ENCODE measurements around the gene MLPH. TPM values are rescaled to one million over a fixed set of nuclear protein-coding genes. Genes with fewer than 3 reads are reported as not detected.
A peak's percentile ranks its signal among the peaks of the same experiment; 100 is the strongest.

MLPH gene
- total and polyA plus RNA-seq, 2 of the 13 experiments (the other 11 are each of a cell fraction or from before 2014, with no cell fraction given): 0.12 TPM; not detected in 1

DNA sequence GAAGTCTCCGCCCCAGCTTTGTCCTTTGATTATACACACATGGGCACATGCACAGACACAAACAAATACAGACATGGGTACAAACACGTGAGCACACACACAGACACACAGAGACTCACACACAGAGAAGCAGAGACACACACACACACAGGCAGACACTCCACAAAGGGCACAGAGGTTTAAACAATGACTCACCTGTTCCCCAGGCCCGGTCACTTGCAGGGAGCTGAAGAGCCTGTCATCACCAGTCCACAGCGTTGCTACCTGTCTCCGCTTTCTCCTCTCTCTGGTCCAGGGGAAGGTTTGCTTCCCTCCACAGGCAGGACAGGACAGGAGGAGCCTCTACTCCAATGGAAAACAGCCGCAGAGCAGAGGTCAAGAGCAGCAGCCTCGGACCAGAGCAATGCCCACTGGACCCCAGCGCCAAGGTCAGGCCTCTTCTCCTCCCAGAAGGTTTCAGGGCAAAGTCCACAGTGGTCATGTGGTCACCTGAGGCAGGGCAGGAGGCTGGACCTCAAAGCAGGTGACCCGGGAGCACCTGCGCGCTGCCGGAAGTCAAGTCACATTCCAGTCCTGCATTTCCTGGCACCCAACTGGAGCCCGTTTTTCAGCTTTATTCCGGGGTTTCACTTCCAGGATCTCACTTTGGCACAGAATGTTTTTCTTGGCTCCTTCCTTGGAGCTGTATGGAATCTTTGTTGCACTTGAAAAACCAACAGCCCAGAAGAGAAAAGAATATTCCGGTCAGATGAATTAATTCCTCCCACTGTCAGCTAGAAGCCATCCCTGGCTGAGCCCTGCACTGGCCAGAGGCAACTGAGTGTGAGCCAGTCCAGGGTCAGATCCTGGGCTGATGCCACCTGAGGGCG is 103.5 kb downstream of the MLPH start, which contains the start of gene RAB17 (continued):
- TF ChIP-seq ATF7 (IDR thresholded peaks at IDR 0.05) (no peak), ATF7 (CRISPR knock-in tag; IDR thresholded peaks at IDR 0.05) (peak; percentile 91), DNMT1 (CRISPR knock-in tag; IDR thresholded peaks at IDR 0.05) (no peak), TCF12 (IDR thresholded peaks at IDR 0.05) (no peak), TCF12 (CRISPR knock-in tag; IDR thresholded peaks at IDR 0.05) (peak; percentile 98), SATB2 (CRISPR knock-in tag; IDR thresholded peaks at IDR 0.05) (0 out of 2 replicates have a peak, but pooled peaks have one; percentile 25), ELF4 (CRISPR knock-in tag; IDR thresholded peaks at IDR 0.05; ENCODE audit: borderline replicate concordance) (peak; percentile 89), ESRRA (CRISPR knock-in tag; IDR thresholded peaks at IDR 0.05; ENCODE audit: low read depth) (peak; percentile 100), LCORL (IDR thresholded peaks at IDR 0.05) (no peak), LCORL (CRISPR knock-in tag; IDR thresholded peaks at IDR 0.05) (peak; percentile 98; the same call in 1 of the 2 replicates), ZBTB38 (CRISPR knock-in tag; IDR thresholded peaks at IDR 0.05) (peak; percentile 97), KMT2A (CRISPR knock-in tag; IDR thresholded peaks at IDR 0.05) (0 out of 2 replicates have a peak, but pooled peaks have one; percentile 68), HOXA3 (CRISPR knock-in tag; IDR thresholded peaks at IDR 0.05) (peak; percentile 92), ZNF549 (CRISPR knock-in tag; IDR thresholded peaks at IDR 0.05) (no peak), IRX3 (CRISPR knock-in tag; IDR thresholded peaks at IDR 0.05; ENCODE audit: borderline replicate concordance, low read depth) (0 out of 2 replicates have a peak, but pooled peaks have one; percentile 65), U2AF1 (optimal IDR thresholded peaks at IDR 0.05; ENCODE audit: low read depth, low read length) (peak; percentile 97), SOX5 (CRISPR knock-in tag; IDR thresholded peaks at IDR 0.05; ENCODE audit: borderline replicate concordance) (peak; percentile 78), ETV6 (CRISPR knock-in tag; conservative IDR thresholded peaks at IDR 0.05) (no peak), NR2F6 (IDR thresholded peaks at IDR 0.05) (peak; percentile 96), NR2F6 (CRISPR knock-in tag; IDR thresholded peaks at IDR 0.05) (peak; percentile 99), ARNT2 (CRISPR knock-in tag; IDR thresholded peaks at IDR 0.05; ENCODE audit: low read depth) (peak; percentile 90), GTF2F1 (IDR thresholded peaks at IDR 0.05; ENCODE audit: low read length) (no peak)
- TF ChIP-seq, protein P1, sequence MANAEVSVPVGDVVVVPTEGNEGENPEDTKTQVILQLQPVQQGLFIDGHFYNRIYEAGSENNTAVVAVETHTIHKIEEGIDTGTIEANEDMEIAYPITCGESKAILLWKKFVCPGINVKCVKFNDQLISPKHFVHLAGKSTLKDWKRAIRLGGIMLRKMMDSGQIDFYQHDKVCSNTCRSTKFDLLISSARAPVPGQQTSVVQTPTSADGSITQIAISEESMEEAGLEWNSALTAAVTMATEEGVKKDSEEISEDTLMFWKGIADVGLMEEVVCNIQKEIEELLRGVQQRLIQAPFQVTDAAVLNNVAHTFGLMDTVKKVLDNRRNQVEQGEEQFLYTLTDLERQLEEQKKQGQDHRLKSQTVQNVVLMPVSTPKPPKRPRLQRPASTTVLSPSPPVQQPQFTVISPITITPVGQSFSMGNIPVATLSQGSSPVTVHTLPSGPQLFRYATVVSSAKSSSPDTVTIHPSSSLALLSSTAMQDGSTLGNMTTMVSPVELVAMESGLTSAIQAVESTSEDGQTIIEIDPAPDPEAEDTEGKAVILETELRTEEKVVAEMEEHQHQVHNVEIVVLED (CRISPR knock-in tag; IDR thresholded peaks at IDR 0.05; ENCODE audit: borderline replicate concordance): peak; percentile 79; the same call in 1 of the 2 replicates
- TF ChIP-seq, protein P2, sequence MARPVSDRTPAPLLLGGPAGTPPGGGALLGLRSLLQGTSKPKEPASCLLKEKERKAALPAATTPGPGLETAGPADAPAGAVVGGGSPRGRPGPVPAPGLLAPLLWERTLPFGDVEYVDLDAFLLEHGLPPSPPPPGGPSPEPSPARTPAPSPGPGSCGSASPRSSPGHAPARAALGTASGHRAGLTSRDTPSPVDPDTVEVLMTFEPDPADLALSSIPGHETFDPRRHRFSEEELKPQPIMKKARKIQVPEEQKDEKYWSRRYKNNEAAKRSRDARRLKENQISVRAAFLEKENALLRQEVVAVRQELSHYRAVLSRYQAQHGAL (CRISPR knock-in tag; IDR thresholded peaks at IDR 0.05; ENCODE audit: not compliant biosample characterization): no peak
- TF ChIP-seq, protein P3, sequence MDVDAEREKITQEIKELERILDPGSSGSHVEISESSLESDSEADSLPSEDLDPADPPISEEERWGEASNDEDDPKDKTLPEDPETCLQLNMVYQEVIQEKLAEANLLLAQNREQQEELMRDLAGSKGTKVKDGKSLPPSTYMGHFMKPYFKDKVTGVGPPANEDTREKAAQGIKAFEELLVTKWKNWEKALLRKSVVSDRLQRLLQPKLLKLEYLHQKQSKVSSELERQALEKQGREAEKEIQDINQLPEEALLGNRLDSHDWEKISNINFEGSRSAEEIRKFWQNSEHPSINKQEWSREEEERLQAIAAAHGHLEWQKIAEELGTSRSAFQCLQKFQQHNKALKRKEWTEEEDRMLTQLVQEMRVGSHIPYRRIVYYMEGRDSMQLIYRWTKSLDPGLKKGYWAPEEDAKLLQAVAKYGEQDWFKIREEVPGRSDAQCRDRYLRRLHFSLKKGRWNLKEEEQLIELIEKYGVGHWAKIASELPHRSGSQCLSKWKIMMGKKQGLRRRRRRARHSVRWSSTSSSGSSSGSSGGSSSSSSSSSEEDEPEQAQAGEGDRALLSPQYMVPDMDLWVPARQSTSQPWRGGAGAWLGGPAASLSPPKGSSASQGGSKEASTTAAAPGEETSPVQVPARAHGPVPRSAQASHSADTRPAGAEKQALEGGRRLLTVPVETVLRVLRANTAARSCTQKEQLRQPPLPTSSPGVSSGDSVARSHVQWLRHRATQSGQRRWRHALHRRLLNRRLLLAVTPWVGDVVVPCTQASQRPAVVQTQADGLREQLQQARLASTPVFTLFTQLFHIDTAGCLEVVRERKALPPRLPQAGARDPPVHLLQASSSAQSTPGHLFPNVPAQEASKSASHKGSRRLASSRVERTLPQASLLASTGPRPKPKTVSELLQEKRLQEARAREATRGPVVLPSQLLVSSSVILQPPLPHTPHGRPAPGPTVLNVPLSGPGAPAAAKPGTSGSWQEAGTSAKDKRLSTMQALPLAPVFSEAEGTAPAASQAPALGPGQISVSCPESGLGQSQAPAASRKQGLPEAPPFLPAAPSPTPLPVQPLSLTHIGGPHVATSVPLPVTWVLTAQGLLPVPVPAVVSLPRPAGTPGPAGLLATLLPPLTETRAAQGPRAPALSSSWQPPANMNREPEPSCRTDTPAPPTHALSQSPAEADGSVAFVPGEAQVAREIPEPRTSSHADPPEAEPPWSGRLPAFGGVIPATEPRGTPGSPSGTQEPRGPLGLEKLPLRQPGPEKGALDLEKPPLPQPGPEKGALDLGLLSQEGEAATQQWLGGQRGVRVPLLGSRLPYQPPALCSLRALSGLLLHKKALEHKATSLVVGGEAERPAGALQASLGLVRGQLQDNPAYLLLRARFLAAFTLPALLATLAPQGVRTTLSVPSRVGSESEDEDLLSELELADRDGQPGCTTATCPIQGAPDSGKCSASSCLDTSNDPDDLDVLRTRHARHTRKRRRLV (CRISPR knock-in tag; IDR thresholded peaks at IDR 0.05): 0 out of 2 replicates have a peak, but pooled peaks have one; percentile 85
